HL-60 (cell line): Measurements from ENCODE around the gene TMEM89.

ENCODE experiments used
- CTCF ChIP-seq: IDR thresholded peaks from one replicate; pipeline ENCODE4 v1.5.1; 2011; ENCODE audit warnings: low read length, control low read depth, inconsistent platforms; ENCODE audit not compliant: insufficient read depth
- GABPA ChIP-seq: IDR thresholded peaks from 2 replicates; pipeline ENCODE4 v1.6.1; 2012; ENCODE audit warnings: low read depth
- POLR2AphosphoS5 ChIP-seq: IDR thresholded peaks from 2 replicates; pipeline ENCODE4 v1.6.1; 2012; ENCODE audit warnings: low read depth

DNA sequence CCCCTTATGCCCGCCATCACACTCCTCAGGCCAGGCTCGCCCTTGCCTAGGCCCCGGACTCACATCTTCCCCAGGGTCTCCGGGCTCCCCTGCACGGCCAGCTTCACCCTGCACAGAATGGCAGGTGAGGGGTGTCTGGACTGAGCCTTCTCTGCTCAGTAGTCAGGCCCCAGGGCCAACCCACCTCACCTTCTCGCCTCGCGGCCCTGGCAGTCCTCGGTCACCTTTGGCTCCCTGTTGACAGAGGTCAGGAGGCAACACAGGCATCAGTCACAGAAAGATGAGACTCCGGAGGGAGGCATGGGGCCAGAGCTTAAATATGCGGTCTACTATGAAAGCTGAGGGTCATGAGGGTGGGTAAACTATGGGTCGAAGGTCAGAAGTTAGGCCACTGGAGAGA, 49.6 kb downstream of the TMEM89 start:
- TF ChIP-seq POLR2AphosphoS5 (no peak), CTCF (no peak), GABPA (no peak)
